ENCODE results near the gene HRNR.

GRCh38 chr1:152188673-152189591, 35.1 kb downstream of the HRNR start:
- TF ChIP-seq, protein P1, sequence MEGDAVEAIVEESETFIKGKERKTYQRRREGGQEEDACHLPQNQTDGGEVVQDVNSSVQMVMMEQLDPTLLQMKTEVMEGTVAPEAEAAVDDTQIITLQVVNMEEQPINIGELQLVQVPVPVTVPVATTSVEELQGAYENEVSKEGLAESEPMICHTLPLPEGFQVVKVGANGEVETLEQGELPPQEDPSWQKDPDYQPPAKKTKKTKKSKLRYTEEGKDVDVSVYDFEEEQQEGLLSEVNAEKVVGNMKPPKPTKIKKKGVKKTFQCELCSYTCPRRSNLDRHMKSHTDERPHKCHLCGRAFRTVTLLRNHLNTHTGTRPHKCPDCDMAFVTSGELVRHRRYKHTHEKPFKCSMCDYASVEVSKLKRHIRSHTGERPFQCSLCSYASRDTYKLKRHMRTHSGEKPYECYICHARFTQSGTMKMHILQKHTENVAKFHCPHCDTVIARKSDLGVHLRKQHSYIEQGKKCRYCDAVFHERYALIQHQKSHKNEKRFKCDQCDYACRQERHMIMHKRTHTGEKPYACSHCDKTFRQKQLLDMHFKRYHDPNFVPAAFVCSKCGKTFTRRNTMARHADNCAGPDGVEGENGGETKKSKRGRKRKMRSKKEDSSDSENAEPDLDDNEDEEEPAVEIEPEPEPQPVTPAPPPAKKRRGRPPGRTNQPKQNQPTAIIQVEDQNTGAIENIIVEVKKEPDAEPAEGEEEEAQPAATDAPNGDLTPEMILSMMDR (IDR thresholded peaks at IDR 0.05), result peak; percentile 70 to 88 (median 80)
- no peak for TF ChIP-seq POLR2A (IDR thresholded peaks at IDR 0.05)
